ENCODE results near the gene RBMS1. TPM values are rescaled to one million over a fixed set of nuclear protein-coding genes. Genes with fewer than 3 reads are reported as not detected.

Gene RBMS1
- total RNA-seq, 1 donor from 2014 or later, result 58.2 TPM

DNA sequence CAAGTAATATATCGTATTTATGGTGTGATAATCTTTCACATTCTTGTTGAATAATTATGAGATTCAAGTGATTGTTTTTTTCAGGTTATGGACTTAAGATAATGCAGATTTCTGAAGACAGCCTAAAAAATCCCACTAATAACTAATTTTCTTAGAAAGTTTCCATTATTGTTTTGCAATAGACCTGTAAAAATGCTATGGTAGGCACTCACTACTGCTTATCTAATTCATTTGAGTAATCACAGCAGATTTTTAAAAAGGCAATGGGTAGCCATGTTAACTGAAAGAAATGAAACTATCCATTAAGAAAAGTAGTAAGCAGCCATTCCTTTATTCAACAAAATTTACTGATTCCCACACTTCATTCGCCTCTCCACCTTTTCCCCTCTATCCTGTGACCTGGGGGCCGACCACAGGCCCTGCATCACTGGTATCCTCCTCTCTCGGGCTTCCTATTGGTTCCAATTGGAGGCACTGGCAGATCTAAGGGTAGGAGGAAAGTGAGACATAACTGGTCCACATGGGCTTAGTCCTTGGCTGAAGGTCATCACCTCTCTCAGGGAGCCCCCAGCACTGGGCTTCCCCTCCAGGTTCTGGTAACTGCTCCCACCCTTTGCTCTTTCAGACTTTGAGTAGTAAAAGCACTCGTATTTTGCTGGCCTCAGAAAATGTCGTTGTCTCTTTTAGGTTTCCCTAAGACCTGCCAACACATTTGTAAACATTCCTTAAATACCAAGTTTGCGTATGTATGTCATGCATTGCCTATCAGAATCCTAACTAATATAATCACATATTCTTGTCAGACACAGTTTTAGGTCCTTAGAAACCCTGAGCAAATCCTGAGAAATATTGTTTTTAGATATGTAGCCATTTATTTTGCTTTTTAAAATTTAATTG, 18.5 kb downstream of the RBMS1 start:
- DNase-seq (ENCODE audit: missing footprints) (no peak), ATAC-seq (no peak)
- intact Hi-C loops (cut with DNase I), result no loop called here

DNA sequence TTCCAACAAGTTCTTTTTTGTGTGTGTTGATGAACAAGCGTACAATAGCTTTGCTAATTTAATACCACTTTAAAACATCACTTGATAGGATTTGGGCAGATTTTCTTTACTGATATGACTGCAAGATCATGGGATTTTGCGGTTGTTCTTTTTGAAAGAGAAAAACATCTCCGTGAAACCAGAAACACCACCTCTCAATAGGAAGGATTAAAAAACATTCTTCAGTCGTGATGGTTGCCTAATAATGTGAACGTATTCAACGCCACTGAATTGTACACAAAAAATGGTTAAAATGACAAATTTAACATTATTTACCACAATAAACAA, 19.3 kb downstream of the RBMS1 start:
- no peak for ATAC-seq
- intact Hi-C loops (cut with DNase I), result no loop called here
- DNase-seq (ENCODE audit: missing footprints), result no peak

- intact Hi-C loops (cut with DNase I), result no loop called here
- DNase-seq (ENCODE audit: missing footprints) (no peak), ATAC-seq (no peak)
Observed at GRCh38 chr2:160473468-160474318, 19.9 kb downstream of the RBMS1 start.

DNA sequence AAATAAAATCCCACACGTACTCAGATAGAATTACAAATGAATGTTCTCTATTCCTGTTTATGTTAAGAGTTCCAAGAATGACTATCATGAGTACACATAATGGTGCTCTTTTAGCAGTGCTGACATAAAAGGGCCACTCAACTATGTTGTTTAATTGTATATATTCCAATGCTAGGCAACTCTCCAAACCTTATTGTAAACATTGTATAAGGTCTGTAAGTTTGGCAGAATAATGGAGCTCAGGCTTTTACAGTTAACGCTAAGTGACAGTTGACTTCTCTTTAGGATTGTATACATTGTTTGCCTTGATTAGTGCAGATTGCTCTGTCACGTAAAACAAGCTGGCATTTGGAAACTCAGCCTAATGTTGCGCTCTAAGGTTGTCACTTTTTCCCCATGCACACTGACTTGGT, 20.8 kb downstream of the RBMS1 start:
- ATAC-seq, result no peak

GRCh38 chr2:160471950-160472349, 21.7 kb downstream of the RBMS1 start:
- intact Hi-C loops (cut with DNase I), result no loop called here
- ATAC-seq (no peak), DNase-seq (ENCODE audit: missing footprints) (no peak)

More for the DNA sequence above, 20.8 kb downstream of the RBMS1 start:
- intact Hi-C loops (cut with DNase I), result no loop called here
- no peak for DNase-seq (ENCODE audit: missing footprints)

DNA sequence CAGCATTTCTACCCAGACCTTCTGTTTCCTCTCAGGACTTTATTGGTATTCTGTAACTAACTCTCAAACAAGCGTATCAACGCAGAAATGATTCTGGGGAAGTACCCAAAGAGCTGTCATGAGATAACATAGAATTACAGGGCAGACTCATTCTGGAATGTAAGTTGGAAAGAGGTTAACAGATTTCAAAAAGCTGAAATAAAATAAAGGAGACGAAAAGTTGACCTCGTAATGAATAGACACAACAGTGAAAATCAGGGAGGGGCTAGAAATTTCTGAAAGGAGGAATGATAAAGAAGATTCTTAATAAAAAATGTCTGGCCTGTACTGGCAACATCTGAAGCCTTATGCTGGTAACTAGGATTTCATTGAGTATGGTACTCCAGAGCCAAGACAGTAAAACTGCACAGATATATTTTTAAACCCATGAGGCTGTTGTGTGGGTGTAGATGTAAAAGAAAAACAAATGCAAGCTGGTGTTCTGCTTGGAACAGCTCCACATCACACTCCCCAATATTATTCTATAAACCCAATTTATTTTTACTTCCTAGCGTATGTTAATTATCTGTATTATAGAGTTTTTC, 23.9 kb downstream of the RBMS1 start:
- DNase-seq (ENCODE audit: missing footprints) (no peak), ATAC-seq (no peak)
- intact Hi-C loops (cut with DNase I), result no loop called here

DNA sequence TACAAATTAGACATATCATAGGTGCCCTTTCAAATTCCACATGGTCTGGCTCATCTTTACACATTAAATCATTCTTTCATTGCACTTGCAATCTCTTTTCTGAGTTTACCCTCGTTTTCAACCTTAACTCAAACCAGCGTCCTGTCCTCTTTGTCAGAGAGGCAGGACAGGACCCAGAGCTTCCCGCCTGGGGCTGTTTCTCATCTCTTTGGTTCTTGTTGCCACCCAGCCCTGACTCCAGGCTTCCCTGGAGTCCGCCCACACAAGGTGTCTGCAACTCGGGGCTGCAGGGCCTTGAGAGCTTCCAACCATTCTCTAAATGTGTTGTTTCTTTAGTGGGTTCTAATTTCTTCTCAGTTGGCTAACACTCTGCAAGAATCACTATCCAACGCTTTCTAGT, 24.4 kb downstream of the RBMS1 start:
- no peak for ATAC-seq
- intact Hi-C loops (cut with DNase I), result no loop called here
- DNase-seq (ENCODE audit: missing footprints), result no peak

- ATAC-seq (no peak), DNase-seq (ENCODE audit: missing footprints) (no peak)
Observed at GRCh38 chr2:160467086-160467485, 26.5 kb downstream of the RBMS1 start.

GRCh38 chr2:160465406-160465805, 28.2 kb downstream of the RBMS1 start:
- ATAC-seq (peak; percentile 40), DNase-seq (ENCODE audit: missing footprints) (no peak)
- intact Hi-C loops (cut with DNase I), result no loop called here

More at GRCh38 chr2:160467086-160467485, 26.5 kb downstream of the RBMS1 start:
- intact Hi-C loops (cut with DNase I), result no loop called here

DNA sequence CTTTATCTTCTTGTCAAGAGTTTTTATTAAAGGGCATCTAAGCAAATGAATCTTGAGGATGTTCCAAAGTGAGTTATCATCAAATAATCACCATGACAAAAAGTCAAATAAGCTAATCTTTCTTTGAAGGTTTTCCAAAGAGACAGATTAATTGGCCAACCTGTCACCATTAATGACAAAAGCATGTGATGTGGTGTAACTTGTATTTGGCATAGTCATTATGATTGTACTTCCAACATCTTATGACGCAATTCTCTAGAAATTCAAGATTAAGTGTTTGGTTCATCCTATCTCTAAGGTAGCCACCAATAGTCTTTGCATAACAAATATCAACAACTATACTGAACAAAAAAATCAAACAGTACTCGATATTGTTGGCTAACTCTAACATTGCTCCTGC, 28.6 kb downstream of the RBMS1 start:
- no peak for ATAC-seq
- intact Hi-C loops (cut with DNase I), result no loop called here
- DNase-seq (ENCODE audit: missing footprints), result no peak

DNA sequence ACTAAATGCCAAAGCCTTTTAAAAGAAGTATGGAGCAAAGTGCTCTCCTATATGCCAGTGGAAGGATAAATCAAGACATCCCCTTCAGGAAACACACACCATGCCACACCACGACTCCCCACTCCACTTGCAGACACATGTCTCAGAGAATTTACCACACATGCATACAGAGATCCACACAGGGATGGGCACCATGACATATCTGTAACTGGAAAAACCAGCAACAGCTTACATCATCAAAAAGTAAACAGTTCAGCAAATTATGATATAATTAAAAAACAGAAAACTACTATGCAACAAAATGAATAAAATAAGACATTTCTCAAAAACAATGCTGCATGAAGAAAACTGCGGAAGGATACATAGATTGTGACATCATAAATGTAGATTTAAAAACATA, 29.6 kb downstream of the RBMS1 start:
- no peak for DNase-seq (ENCODE audit: missing footprints)
- ATAC-seq, result no peak

GRCh38 chr2:160463245-160463644, 30.4 kb downstream of the RBMS1 start:
- intact Hi-C loops (cut with DNase I), result no loop called here
- ATAC-seq, result no peak
- DNase-seq (ENCODE audit: missing footprints), result no peak

More for the DNA sequence above, 29.6 kb downstream of the RBMS1 start:
- intact Hi-C loops (cut with DNase I), result no loop called here

DNA sequence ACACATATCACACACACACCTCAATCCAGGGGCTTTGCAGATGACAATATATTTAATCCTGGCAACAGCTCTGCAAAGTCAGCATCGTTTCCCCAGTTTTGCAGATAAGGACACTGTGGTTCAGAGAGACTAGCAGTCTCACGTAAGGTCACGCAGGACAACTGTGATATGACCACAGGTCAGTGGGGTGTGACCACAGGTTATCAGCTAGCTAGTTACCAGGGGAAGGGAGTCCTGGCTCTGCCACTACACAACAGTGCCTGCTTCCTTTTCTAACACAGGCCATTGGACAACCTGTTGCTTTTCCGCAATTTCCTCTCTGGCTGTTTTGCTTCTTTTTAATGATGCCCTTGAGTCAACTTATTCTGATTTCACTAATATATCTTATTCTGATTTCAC, 33.3 kb downstream of the RBMS1 start:
- peak; percentile 38 for ATAC-seq
- DNase-seq (ENCODE audit: missing footprints), result no peak
- intact Hi-C loops (cut with DNase I), result no loop called here

DNA sequence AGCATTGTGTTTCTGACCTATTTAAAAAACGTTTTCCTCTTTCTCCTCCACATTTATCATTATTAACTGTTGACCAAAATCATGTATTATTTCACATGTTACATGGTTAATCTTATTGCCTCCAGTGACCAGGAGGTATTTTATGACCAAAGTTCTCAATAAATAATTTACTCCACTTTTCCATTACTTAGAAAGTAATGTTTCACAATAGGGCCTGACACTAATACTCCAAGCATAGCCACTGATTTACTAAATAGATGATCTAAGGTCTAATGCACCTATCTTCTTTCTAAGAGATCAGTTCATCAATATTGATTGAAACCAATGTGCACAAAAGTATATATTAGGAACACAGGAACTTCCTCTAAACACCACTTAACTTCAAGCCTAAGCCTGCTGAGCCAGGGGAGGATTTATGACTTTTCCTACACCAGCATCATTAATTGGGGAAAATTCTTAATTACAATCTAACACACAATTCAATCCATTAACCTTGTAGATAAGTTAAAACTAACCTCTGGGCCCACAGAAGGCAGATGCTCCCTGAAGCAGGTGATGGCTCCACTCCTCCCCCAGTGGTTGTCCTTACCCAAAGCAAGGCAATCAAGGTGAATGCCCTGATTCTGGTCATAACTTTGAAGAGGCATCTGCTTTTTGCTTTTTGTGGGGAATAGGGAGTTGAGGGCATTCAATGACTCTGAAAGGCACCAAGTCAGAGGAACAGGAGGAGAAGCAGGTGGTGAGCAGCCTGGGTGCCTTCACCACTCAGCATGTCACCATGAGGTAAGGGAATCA, 33.9 kb downstream of the RBMS1 start:
- DNase-seq (ENCODE audit: missing footprints), result no peak
- no peak for ATAC-seq
- intact Hi-C loops (cut with DNase I), result no loop called here

GRCh38 chr2:160458718-160459453, 34.7 kb downstream of the RBMS1 start:
- intact Hi-C loops (cut with DNase I), result no loop called here
- ATAC-seq (no peak), DNase-seq (ENCODE audit: missing footprints) (no peak)

GRCh38 chr2:160457588-160457987, 36.0 kb downstream of the RBMS1 start:
- no peak for DNase-seq (ENCODE audit: missing footprints)
- intact Hi-C loops (cut with DNase I), result no loop called here
- ATAC-seq, result no peak

DNA sequence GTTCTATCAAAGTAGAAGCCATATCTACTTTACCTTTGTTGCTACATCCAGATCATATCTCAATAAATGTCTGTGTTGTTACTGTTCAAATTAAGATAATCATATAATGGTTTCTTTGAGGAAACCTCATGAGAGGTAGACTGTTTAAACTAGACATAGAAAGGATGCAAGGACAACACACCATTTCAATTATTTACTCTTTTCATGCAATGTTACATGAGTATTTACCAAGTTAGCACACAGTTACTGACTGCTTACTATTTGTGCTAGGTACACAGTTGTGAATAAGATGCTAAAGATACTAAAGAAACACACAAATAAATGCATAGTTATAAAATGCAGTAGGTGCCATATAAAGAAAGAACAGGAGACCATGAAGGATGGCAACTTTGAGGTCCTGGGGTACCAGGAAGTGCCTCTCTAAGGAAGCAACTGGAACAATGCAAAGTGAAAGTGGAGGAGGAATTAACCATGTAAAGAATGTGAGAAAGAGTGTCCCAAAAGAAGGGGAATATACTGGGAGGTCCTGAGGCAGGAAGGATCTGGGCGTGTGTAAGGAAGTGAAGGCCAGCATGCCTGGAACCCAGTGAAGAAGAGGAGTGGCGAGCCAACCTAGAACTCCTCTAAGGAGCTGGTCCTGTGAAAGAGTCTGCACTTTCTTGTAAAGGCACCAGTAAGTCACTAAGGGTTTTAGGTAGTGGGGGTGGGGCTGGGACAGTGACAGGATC, 39.4 kb downstream of the RBMS1 start:
- ATAC-seq, result no peak
- intact Hi-C loops (cut with DNase I), result no loop called here
- DNase-seq (ENCODE audit: missing footprints), result no peak

Measured in Right ventricle myocardium inferior (tissue), 1 donor.